AG08395 (cell line): ENCODE data around the gene SARNP.
"Not testable (repeated sequence)": the region's sequence is repeated elsewhere in the genome, so short reads cannot be mapped to it uniquely, and the experiment has no call there.

Source experiments
- DNase-seq: peaks from one replicate; pipeline ENCODE4 v3.0.0; 2012; ENCODE audit warnings: mixed read lengths, low spot score

SARNP gene

GRCh38 chr12:55817345-55818139 is at the start of gene SARNP, which contains the start of gene ORMDL2:
TSS of gene SARNP (minus strand) at chr12:55817724. CDS start at chr12:55817701, 23 bp downstream.
TSS of gene ORMDL2 (plus strand) at chr12:55818041. CDS start at chr12:55819000, 959 bp downstream.
- DNase-seq, result peak; percentile 99

- not testable (repeated sequence) for DNase-seq
Observed at GRCh38 chr12:55866454-55867004, 49.0 kb upstream of the SARNP start.

- DNase-seq, result no peak
Observed at GRCh38 chr12:55865327-55865726, 47.8 kb upstream of the SARNP start.

- not testable (repeated sequence) for DNase-seq
Observed at GRCh38 chr12:55862931-55863330, 45.4 kb upstream of the SARNP start.

- no peak for DNase-seq
Observed at GRCh38 chr12:55862286-55862685, 44.8 kb upstream of the SARNP start.

GRCh38 chr12:55861871-55862270 is 44.3 kb upstream of the SARNP start:
- no peak for DNase-seq

GRCh38 chr12:55861396-55861795 is 43.9 kb upstream of the SARNP start:
- no peak for DNase-seq

- DNase-seq, result no peak
Observed at GRCh38 chr12:55852740-55853139, 35.2 kb upstream of the SARNP start.

GRCh38 chr12:55850893-55851292 is 33.4 kb upstream of the SARNP start:
- no peak for DNase-seq

GRCh38 chr12:55850401-55850800 is 32.9 kb upstream of the SARNP start:
- DNase-seq, result no peak

GRCh38 chr12:55849616-55850343 is 32.3 kb upstream of the SARNP start:
- no peak for DNase-seq

- DNase-seq, result peak; percentile 94
Observed at GRCh38 chr12:55847603-55848291, 30.2 kb upstream of the SARNP start.

GRCh38 chr12:55847033-55847432 is 29.5 kb upstream of the SARNP start:
- peak; percentile 67 for DNase-seq

- DNase-seq, result no peak
Observed at GRCh38 chr12:55845785-55846496, 28.4 kb upstream of the SARNP start.

GRCh38 chr12:55845361-55845760 is 27.8 kb upstream of the SARNP start:
- DNase-seq, result no peak

GRCh38 chr12:55844961-55845360 is 27.4 kb upstream of the SARNP start:
- DNase-seq, result no peak

- DNase-seq, result no peak
Observed at GRCh38 chr12:55843431-55843830, 25.9 kb upstream of the SARNP start.

- DNase-seq, result peak; percentile 73
Observed at GRCh38 chr12:55842681-55843429, 25.3 kb upstream of the SARNP start, which contains the start of gene MMP19. TSS of gene MMP19 (minus strand) at chr12:55842936. CDS start at chr12:55842830, 106 bp downstream.

- no peak for DNase-seq
Observed at GRCh38 chr12:55840581-55841351, 23.2 kb upstream of the SARNP start.
